Measurements from ENCODE around the gene CSRP3. TPM values are rescaled to one million over a fixed set of nuclear protein-coding genes. Genes with fewer than 3 reads are reported as not detected.

CSRP3 gene
- total RNA-seq, 4 donors from 2014 or later: 0.19 TPM; not detected in 3

- H3K4me3 ChIP-seq: no peak overlapping the region
- H3K4me1 ChIP-seq: no peaks in the 10 kb centered on the region
- H3K36me3 ChIP-seq: no peaks in the 10 kb centered on the region
- no peaks in the 10 kb centered on the region for H3K27me3 ChIP-seq
- peaks cover 0 to 10% (median 0%) of the 10 kb centered on the region in 3 donors for H3K9me3 ChIP-seq
- TF ChIP-seq EP300 (IDR thresholded peaks at IDR 0.05) (no peak), POLR2AphosphoS5 (IDR thresholded peaks at IDR 0.05) (no peak), CTCF (IDR thresholded peaks at IDR 0.05) (no peak), POLR2A (IDR thresholded peaks at IDR 0.05) (no peak)
- 79 to 81% methylated on average over 6 to 14 of the region's 15 CpGs for WGBS, 2 donors (ENCODE audit: low coverage in 1 of 2)
- no peak overlapping the region for H3K27ac ChIP-seq
- no peak for ATAC-seq
These were observed 17.1 kb upstream of the CSRP3 start for GRCh38 chr11:19218786-19219460.

GRCh38 chr11:19218216-19218615, 16.4 kb upstream of the CSRP3 start:
- no peak for ATAC-seq
- Histone ChIP-seq H3K27ac (no peak overlapping the region), H3K36me3 (no peaks in the 10 kb centered on the region), H3K27me3 (no peaks in the 10 kb centered on the region), H3K4me1 (no peaks in the 10 kb centered on the region), H3K9me3 (peaks cover 0 to 10% (median 0%) of the 10 kb centered on the region in 3 donors), H3K4me3 (no peak overlapping the region)
- WGBS, 2 donors (ENCODE audit: low coverage in 1 of 2): 87 to 100% methylated on average over 1 to 3 of the region's 3 CpGs
- TF ChIP-seq POLR2AphosphoS5 (IDR thresholded peaks at IDR 0.05): no peak
- no peak for TF ChIP-seq EP300 (IDR thresholded peaks at IDR 0.05)
- TF ChIP-seq POLR2A (IDR thresholded peaks at IDR 0.05): no peak
- no peak for TF ChIP-seq CTCF (IDR thresholded peaks at IDR 0.05)

GRCh38 chr11:19216709-19217374, 15.1 kb upstream of the CSRP3 start:
- Histone ChIP-seq H3K36me3 (no peaks in the 10 kb centered on the region), H3K4me1 (no peaks in the 10 kb centered on the region), H3K9me3 (peaks cover 0 to 2% (median 0%) of the 10 kb centered on the region in 3 donors), H3K4me3 (no peak overlapping the region), H3K27me3 (no peaks in the 10 kb centered on the region), H3K27ac (no peak overlapping the region)
- no peak for TF ChIP-seq EP300 (IDR thresholded peaks at IDR 0.05)
- no peak for TF ChIP-seq POLR2A (IDR thresholded peaks at IDR 0.05)
- no peak for TF ChIP-seq POLR2AphosphoS5 (IDR thresholded peaks at IDR 0.05)
- no peak for TF ChIP-seq CTCF (IDR thresholded peaks at IDR 0.05)
- ATAC-seq: no peak
- 36 to 49% methylated on average over 3 of the region's 3 CpGs for WGBS, 2 donors (ENCODE audit: low coverage in 1 of 2)

GRCh38 chr11:19216021-19216420, 14.2 kb upstream of the CSRP3 start:
- TF ChIP-seq CTCF (IDR thresholded peaks at IDR 0.05) (no peak), POLR2A (IDR thresholded peaks at IDR 0.05) (no peak), EP300 (IDR thresholded peaks at IDR 0.05) (no peak), POLR2AphosphoS5 (IDR thresholded peaks at IDR 0.05) (no peak)
- Histone ChIP-seq H3K4me1 (no peaks in the 10 kb centered on the region), H3K4me3 (no peak overlapping the region), H3K27me3 (no peaks in the 10 kb centered on the region), H3K36me3 (no peaks in the 10 kb centered on the region), H3K27ac (no peak overlapping the region), H3K9me3 (no peaks in the 10 kb centered on the region)
- ATAC-seq: no peak
- 72 to 84% methylated on average over 3 to 4 of the region's 4 CpGs for WGBS, 2 donors (ENCODE audit: low coverage in 1 of 2)
